GM20000 (cell line): ENCODE measurements around the gene SDR42E2.
"Not testable (repeated sequence)": the region's sequence is repeated elsewhere in the genome, so short reads cannot be mapped to it uniquely, and the experiment has no call there.

ENCODE experiments used
- DNase-seq: peaks from one replicate; pipeline ENCODE4 v3.0.0; 2012; ENCODE audit warnings: low spot score
- TF ChIP-seq, protein P1 (sequence below): IDR thresholded peaks from 2 replicates; pipeline ENCODE4 v1.5.1; 2012; ENCODE audit warnings: mild to moderate bottlenecking, control low read depth; ENCODE audit errors: extremely low read depth, missing control alignments

The SDR42E2 gene

DNA sequence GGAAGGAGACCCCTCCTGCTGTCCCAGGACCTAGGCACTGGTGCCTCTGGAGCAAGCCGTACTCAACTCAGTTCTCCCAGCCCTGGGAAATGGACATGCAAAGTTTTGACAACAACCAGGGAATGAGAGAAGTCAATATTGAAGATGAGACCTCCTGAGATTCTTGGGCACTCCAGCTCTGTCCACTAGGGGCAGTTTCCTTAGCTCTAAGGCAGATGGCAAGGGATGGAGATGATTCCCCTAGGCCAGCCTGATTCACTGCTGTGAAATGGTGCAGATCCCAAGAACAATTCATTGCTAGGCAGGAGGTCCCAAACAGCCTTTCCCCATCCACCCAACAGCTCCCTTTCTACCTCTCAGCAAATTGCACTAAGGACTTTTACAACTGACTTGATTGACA lies 20.5 kb upstream of the SDR42E2 start:
- DNase-seq: no peak
- TF ChIP-seq, protein P1, sequence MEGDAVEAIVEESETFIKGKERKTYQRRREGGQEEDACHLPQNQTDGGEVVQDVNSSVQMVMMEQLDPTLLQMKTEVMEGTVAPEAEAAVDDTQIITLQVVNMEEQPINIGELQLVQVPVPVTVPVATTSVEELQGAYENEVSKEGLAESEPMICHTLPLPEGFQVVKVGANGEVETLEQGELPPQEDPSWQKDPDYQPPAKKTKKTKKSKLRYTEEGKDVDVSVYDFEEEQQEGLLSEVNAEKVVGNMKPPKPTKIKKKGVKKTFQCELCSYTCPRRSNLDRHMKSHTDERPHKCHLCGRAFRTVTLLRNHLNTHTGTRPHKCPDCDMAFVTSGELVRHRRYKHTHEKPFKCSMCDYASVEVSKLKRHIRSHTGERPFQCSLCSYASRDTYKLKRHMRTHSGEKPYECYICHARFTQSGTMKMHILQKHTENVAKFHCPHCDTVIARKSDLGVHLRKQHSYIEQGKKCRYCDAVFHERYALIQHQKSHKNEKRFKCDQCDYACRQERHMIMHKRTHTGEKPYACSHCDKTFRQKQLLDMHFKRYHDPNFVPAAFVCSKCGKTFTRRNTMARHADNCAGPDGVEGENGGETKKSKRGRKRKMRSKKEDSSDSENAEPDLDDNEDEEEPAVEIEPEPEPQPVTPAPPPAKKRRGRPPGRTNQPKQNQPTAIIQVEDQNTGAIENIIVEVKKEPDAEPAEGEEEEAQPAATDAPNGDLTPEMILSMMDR: no peak

DNA sequence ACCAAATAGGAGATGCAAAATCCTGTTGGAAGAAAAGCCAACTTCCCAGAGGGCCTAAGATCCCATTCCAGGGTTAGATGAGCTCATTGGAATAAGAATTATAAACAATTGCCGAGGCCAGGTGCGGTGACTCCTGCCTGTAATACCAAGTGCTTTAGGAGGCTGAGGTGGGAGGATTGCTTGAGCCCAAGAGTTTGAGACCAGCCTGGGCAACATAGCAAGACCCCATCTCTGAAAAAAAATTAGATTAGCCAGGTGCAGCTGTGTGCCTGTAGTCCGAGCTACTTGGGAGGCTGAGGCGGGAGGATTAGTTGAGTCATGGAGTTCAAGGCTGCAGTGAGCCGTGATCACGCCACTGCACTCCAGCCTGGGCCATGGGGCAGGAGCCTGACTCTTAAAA lies 17.8 kb upstream of the SDR42E2 start:
- TF ChIP-seq, protein P1: no peak
- no peak for DNase-seq

DNA sequence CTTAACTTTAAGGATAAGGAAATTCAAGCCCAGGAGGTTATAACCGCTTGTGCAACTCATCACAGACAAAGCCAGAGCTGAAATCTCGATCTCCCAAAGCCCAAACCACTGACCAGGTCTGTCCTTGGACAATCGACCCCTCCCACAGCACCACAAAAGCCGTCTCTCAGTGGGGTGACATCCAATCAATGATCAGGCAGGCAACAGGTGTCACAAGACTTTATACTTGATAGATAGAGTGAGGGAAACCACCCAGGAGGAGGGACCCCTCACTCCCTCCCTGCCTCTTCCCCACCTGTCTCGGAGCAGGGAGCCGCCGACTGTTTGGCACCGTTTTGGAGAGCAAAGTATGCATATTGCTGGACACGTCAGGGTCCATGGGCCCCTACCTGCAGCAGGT lies 14.5 kb upstream of the SDR42E2 start:
- TF ChIP-seq, protein P1: no peak
- no peak for DNase-seq

DNA sequence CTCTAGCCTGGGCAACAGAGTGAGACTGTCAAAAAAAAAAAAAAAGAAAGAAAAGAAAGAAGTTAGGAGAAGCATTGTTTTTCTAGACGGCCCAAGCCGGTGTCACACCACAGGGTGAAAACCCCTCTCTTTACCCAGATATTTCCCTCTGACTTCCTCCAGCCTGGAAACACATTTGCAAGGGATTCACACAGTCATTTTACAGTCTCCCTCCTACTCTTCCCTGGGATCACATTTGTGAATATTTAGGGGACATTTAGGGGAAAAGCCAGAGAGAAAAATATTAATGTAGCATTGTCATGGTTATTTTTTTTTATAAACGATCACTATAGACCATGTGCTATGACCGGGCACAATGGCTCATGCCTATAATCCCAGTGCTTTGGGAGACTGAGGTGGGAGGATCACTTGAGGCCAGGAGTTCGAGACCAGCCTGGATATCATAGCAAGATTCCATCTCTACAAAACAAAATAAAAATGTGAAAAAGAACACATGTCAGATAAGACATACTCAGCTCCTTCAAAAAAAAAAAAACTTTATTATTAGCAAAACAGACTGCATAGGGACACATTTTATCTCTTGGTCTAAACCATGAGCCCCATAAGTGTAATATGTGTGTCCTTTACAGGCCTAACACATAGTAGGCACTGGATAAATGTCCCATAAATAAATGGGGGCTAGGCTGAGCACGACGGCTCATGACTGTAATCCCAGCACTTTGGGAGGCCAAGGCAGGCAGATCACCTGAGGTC lies 10.9 kb upstream of the SDR42E2 start:
- DNase-seq: no peak
- TF ChIP-seq, protein P1: no peak

DNA sequence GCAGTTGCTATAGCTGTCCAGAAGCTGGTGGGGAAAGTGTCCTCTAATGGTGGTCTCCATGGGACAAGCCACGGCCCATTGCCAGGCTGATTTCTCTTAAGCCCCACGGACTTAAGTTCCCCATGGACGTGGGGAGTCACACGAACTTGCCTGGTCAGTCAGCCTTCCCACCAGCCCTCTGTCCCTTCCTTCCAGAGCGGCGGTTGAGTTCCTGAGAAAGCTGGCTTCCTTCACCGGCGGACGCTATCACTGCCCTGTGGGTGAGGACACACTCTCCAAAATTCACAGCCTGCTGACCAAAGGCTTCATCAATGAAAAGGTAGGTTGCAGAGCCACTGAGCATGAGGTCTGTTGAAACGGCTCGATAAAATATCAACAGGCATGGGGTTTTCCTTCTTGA lies 10.0 kb upstream of the SDR42E2 start:
- TF ChIP-seq, protein P1: no peak

DNA sequence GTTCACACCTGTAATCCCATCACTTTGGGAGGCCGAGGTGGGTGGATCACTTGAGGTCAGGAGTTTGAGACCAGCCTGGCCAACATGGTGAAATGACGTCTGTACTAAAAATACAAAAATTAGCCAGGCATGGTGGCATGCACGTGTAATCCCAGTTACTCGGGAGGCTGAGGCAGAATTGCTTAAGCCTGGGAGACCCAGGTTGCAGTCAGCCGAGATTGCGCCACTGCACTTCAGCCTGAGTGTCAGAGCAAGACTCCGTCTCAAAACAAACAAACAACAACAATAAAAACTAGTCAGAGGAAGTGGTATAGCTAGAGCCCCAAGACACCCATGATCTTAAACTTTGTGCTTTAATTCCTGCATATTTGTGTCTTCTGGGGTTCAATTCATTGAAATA lies 9.2 kb upstream of the SDR42E2 start:
- DNase-seq: not testable (repeated sequence)

More for the DNA sequence above, 10.0 kb upstream of the SDR42E2 start:
- DNase-seq: no peak

DNA sequence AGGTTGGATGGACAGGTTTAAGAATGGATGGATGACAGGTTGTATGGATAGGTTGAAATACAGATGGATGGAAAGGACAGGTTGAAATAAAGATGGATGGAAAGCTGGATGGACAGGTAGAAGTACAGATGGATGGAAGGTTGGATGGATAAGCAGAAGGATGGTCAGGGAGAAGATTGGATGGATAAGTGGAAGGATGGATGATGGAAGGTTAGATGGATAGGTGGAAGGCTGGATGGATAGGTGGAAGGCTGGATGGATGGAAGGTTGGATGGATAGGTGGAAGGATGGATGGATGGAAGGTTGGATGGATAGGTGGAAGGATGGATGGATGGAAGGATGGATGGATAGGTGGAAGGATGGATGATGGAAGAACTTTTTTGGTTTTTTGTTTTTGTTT lies 905 bp upstream of the SDR42E2 start:
- DNase-seq: no peak
- TF ChIP-seq, protein P1: no peak

DNA sequence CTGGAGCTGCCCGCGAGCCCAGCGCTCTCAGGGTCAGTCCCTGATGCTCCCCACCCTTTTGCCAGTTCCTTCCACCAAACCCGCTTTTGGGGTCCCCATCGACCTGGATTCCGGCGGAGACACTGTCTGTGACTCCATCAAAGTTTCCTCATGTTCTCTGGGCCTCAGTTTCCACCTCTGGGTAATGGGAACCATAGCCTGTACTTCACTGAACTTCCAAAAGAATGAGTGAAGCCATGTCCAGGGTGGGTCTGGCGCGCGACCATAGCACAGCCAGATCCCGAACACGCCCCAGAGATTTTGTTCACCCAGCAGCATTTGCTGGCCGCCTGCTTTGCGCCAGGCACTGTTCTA lies 327 bp downstream of the SDR42E2 start:
- no peak for DNase-seq
- TF ChIP-seq, protein P1: no peak
